Natural killer cell (primary cell): ENCODE measurements around the gene MAD2L2. TPM values are rescaled to one million over a fixed set of nuclear protein-coding genes. Genes with fewer than 3 reads are reported as not detected.

Source experiments
- ATAC-seq, 3 donors: fragments of 150-1000 bp in 2 of 3; fragments of 200-7000 bp in 1 of 3; cut with Tn5 transposase; 1 replicate in 1 of 3; 2 replicates in 2 of 3; pipeline ENCODE4 v1.10.0; 2021; ENCODE audit warnings: mild to moderate bottlenecking in 2 of 3, moderate library complexity in 2 of 3
- DNase-seq, 2 donors: peaks; one replicate each; pipeline versions ENCODE4 v3.0.0 to v3.0.0-alpha.2; 2013 to 2021; ENCODE audit warnings: mixed read lengths in 1 of 2
- H3K27ac ChIP-seq: one replicate; pipeline ENCODE4 v1.5.1; 2013; ENCODE audit warnings: mild to moderate bottlenecking, low read length
- H3K27me3 ChIP-seq: one replicate; pipeline ENCODE4 v1.6.1; 2013; ENCODE audit warnings: low read length; ENCODE audit not compliant: control insufficient read depth, insufficient read depth
- H3K36me3 ChIP-seq: one replicate; pipeline ENCODE4 v1.6.1; 2013; ENCODE audit warnings: low read length; ENCODE audit not compliant: control insufficient read depth, insufficient read depth
- H3K4me1 ChIP-seq: one replicate; pipeline ENCODE4 v1.6.1; 2013; ENCODE audit warnings: low read length; ENCODE audit not compliant: control insufficient read depth, insufficient read depth
- H3K4me3 ChIP-seq: one replicate; pipeline ENCODE4 v1.5.1; 2013; ENCODE audit warnings: low read length
- H3K9me3 ChIP-seq: one replicate; pipeline ENCODE4 v1.6.1; 2013; ENCODE audit warnings: low read length; ENCODE audit not compliant: control insufficient read depth, insufficient read depth
- H3K27ac Mint-ChIP-seq, 2 donors: one replicate each; pipeline ENCODE4 v1.8.0; 2022; ENCODE audit warnings: mild to moderate bottlenecking in 2 of 2, mixed read lengths in 2 of 2, moderate library complexity in 1 of 2
- H3K27me3 Mint-ChIP-seq, 2 donors: one replicate each; pipeline ENCODE4 v1.8.0; 2022; ENCODE audit warnings: low read depth in 2 of 2, mixed read lengths in 2 of 2
- H3K36me3 Mint-ChIP-seq: one replicate; pipeline ENCODE4 v1.8.0; 2022; ENCODE audit warnings: mixed read lengths
- H3K4me1 Mint-ChIP-seq, 2 donors: one replicate each; pipeline ENCODE4 v1.8.0; 2022; ENCODE audit warnings: mixed read lengths in 2 of 2
- H3K4me3 Mint-ChIP-seq: one replicate; pipeline ENCODE4 v1.8.0; 2022; ENCODE audit warnings: mild to moderate bottlenecking, moderate library complexity, mixed read lengths
- H3K9me3 Mint-ChIP-seq, 2 donors: one replicate each; pipeline ENCODE4 v1.8.0; 2022; ENCODE audit warnings: mixed read lengths in 2 of 2
- whole genome bisulfite sequencing: methylation state at CpG from one replicate; pipeline ENCODE4 v1.1.7; 2013; ENCODE audit warnings: missing lambda C conversion rate; ENCODE audit not compliant: insufficient coverage; 5-methylcytosine and 5-hydroxymethylcytosine counted together
- intact Hi-C: fragments of 100-400 bp; cut with micrococcal nuclease; formaldehyde crosslinking; loops from one replicate; pipeline ENCODE4 v1.14.2; 2022
- total RNA-seq, 4 donors: library from RNA; stranded (reverse); fragments of 120-200 nt in 1 of 4; gene quantifications; one replicate each; pipeline versions ENCODE4 v1.2.3 to v1.2.4, GENCODE V29; 2013 to 2022
- TF ChIP-seq, protein P1 (sequence below): fragments of 200-600 bp; IDR thresholded peaks from one replicate; pipeline ENCODE4 v1.8.0; 2022; ENCODE audit warnings: antibody characterized with exemption

Gene MAD2L2
- total RNA-seq, 3 donors from 2014 or later (not counting 1 experiment from before 2014, with no cell fraction given) = 50.6 to 66.0 (median 60.4) TPM

DNA sequence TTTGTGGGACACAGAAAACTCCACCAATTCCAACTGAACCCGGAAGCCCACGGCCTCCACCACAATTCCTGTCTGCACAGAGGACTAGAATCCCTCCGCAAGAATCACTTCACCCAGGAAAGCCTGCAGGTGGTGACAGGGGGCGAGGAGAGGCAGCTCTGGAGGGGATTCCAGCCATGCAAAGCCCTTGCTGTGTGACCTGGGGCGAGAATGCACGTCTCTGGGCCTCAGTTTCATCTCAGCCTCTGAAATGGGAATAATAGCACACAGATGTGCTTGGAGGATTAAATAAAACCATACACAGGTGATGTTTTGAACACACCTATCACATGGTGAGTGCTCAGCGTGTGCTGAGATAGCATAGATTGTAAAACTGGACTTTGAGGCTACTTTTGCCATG is 40.8 kb downstream of the MAD2L2 start:
- H3K9me3 Mint-ChIP-seq = no peaks in the 10 kb centered on the region
- no peaks in the 10 kb centered on the region for H3K36me3 Mint-ChIP-seq
- DNase-seq (no peak), ATAC-seq (no peak)
- peaks cover 4 to 11% of the 10 kb centered on the region in 2 donors for H3K27me3 Mint-ChIP-seq
- Histone ChIP-seq H3K4me3 (no peak overlapping the region), H3K9me3 (no peaks in the 10 kb centered on the region), H3K4me1 (no peaks in the 10 kb centered on the region), H3K27me3 (peaks cover 4% of the 10 kb centered on the region), H3K27ac (no peak overlapping the region), H3K36me3 (no peaks in the 10 kb centered on the region)
- TF ChIP-seq, protein P1, sequence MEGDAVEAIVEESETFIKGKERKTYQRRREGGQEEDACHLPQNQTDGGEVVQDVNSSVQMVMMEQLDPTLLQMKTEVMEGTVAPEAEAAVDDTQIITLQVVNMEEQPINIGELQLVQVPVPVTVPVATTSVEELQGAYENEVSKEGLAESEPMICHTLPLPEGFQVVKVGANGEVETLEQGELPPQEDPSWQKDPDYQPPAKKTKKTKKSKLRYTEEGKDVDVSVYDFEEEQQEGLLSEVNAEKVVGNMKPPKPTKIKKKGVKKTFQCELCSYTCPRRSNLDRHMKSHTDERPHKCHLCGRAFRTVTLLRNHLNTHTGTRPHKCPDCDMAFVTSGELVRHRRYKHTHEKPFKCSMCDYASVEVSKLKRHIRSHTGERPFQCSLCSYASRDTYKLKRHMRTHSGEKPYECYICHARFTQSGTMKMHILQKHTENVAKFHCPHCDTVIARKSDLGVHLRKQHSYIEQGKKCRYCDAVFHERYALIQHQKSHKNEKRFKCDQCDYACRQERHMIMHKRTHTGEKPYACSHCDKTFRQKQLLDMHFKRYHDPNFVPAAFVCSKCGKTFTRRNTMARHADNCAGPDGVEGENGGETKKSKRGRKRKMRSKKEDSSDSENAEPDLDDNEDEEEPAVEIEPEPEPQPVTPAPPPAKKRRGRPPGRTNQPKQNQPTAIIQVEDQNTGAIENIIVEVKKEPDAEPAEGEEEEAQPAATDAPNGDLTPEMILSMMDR = no peak
- H3K4me1 Mint-ChIP-seq = peaks cover 0 to 4% of the 10 kb centered on the region in 2 donors
- no peak overlapping the region for H3K27ac Mint-ChIP-seq
- 73% methylated on average over 6 of the region's 7 CpGs for WGBS
- intact Hi-C loops = loop anchor here (5.0 kb wide), 1 partner anchor 303 kb away; no protein-coding TSS in a partner anchor
- H3K4me3 Mint-ChIP-seq = no peak overlapping the region

DNA sequence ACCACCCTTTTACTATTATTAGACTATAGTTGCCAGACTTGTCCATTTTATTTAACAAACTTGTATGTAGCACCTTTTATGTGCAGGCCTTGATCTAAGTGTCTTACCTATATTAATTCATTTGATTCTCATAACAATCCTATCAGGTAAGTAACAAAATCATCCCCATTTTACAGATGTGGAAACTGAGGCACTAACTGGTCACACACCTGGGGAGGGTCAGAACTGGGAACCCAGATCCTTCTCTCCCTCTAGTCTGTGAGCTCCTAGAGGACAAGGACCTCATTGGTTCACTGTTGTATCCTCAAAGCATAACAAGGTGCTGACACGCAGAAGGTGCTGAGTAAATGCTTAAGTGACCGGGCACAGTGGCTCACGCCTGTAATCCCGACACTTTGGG is 41.6 kb downstream of the MAD2L2 start:
- Histone ChIP-seq H3K4me1 (no peaks in the 10 kb centered on the region), H3K27ac (no peak overlapping the region), H3K9me3 (no peaks in the 10 kb centered on the region), H3K27me3 (peaks cover 4% of the 10 kb centered on the region), H3K36me3 (no peaks in the 10 kb centered on the region), H3K4me3 (no peak overlapping the region)
- Mint-ChIP-seq H3K27ac (no peak overlapping the region), H3K4me1 (peaks cover 0 to 4% of the 10 kb centered on the region in 2 donors), H3K9me3 (no peaks in the 10 kb centered on the region), H3K4me3 (no peak overlapping the region), H3K36me3 (no peaks in the 10 kb centered on the region), H3K27me3 (peaks cover 4 to 11% of the 10 kb centered on the region in 2 donors)
- DNase-seq (no peak), ATAC-seq (no peak)
- TF ChIP-seq, protein P1 = no peak
- WGBS = 85% methylated on average over 4 of the region's 4 CpGs
- intact Hi-C loops = no loop called here

DNA sequence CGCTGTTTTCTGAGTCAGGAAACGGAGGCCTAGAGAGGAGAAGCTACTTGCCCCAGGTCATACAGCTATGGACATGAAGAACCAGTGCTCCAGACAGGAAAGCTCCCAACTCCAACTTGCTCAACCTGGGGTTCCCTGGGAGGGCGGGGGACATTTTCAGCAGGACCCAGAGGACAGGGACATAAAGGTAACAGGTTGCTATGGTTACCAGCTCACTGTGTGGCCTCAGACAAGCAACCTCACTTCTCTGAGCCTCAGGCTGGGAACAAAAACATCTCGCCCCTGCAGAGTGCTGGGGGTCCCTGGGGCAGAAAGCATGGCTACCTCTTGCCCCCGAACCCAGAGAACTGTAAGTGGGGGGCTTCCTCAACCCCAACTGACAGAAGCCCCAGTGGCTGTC is 42.8 kb downstream of the MAD2L2 start:
- no peaks in the 10 kb centered on the region for H3K4me1 ChIP-seq
- 61% methylated on average over 5 of the region's 5 CpGs for WGBS

More for the DNA sequence above, 42.8 kb downstream of the MAD2L2 start:
- Histone ChIP-seq H3K27ac (no peak overlapping the region), H3K9me3 (no peaks in the 10 kb centered on the region), H3K4me3 (no peak overlapping the region), H3K36me3 (no peaks in the 10 kb centered on the region), H3K27me3 (peaks cover 4% of the 10 kb centered on the region)
- intact Hi-C loops = no loop called here
- Mint-ChIP-seq H3K27me3 (peaks cover 4 to 11% of the 10 kb centered on the region in 2 donors), H3K9me3 (no peaks in the 10 kb centered on the region), H3K4me1 (peaks cover 0 to 4% of the 10 kb centered on the region in 2 donors), H3K4me3 (no peak overlapping the region), H3K27ac (no peak overlapping the region), H3K36me3 (no peaks in the 10 kb centered on the region)
- TF ChIP-seq, protein P1 = no peak
- ATAC-seq (no peak), DNase-seq (no peak)
